ENCODE measurements around the gene NMB.
"Not testable (repeated sequence)": the region's sequence is repeated elsewhere in the genome, so short reads cannot be mapped to it uniquely, and the experiment has no call there.

Gene NMB

DNA sequence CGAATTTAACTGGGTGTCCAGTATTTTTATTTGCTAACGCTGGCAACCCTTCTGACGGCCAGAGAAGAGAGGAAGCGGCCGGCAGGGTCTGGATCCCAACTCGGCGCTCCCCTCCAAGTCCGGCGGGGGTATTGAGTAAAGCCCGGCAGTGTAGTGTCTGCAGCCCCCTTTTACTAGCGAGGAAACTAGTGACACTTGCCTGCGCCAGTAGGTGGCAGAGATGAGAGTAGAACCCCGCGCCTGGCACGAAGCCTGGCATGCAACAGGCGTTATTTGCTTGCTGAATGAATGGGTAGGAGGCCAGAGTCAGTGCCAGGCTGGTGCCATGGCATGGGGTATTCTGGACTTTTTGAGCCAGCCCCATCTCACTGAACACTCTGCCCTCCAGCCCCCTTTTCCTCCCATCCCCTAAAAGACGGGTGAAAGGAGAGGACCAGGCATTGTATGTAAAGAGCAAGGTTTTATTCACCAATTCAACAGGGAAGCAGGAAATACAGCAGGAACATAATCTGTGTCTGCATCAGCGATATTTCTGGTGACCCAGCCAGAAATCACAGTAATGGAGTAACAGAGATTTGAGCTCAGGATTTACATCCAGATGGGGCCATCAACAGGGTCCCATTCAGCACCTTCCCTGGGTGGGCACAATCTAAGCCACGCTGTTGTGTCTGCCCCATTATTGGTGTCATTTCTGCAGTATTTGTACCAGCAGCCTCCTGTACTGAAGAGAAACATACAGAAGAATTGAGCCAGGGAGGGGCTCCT, 3.1 kb downstream of the NMB start:
- peak; percentile 96 for DNase-seq

DNA sequence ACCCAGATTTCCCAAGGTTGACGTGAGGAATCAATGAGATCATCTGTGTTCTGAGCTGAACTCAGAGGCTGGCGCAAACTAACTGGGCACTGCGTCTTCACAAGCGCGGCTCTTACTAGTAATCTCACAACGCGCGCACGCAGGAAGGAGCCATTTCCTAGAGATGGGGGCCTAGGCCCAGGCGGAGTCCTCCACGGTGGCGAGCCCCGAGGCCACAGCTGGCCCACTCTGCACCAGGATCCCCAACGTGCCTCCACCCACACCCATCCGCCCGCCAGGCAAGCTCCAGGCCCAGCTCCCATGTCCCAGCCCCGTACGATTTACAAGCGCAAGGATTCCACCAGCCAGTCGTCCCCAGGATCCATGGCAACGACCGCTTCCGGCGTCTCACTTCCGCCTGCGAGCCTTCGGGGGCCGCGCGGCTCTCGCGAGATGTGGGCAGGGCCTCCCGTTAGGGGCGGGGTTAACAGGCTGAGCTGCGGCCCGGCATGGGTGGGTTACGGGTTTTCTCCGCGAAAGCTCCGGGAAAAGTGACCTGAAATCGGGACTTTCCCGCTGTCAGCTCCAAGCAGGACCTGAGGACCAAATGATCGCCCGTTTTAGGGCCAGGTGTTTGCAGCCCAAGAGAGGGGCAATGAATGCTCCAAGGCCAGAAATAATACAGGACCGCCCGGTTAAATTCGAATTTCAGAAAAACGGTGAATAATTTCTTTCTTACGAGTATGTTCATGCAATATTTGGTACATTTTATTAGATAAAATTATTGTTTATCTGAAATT, 3.9 kb downstream of the NMB start, which contains the start of gene WDR73:
WDR73 (minus strand) TSS at position 374 of the 779 bp plus-strand sequence; CDS start at position 365, 9 bp downstream.
- DNase-seq = peak; percentile 98

DNA sequence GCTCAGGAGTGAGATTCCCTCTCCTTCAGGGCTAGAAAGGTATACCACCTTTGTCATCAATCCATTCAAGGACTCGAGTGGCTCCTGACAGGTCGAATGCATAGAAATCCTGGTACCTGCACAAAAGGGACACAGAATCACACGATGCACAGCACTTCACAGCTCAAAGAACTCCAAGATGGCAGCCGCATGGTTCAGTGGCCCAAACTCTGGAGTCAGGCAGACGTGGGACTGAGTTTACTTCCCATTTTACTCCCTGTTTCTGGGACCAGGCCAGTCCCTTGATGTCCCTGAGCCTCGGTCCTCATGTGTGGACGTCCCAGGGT, 4.5 kb downstream of the NMB start:
- no peak for DNase-seq

DNA sequence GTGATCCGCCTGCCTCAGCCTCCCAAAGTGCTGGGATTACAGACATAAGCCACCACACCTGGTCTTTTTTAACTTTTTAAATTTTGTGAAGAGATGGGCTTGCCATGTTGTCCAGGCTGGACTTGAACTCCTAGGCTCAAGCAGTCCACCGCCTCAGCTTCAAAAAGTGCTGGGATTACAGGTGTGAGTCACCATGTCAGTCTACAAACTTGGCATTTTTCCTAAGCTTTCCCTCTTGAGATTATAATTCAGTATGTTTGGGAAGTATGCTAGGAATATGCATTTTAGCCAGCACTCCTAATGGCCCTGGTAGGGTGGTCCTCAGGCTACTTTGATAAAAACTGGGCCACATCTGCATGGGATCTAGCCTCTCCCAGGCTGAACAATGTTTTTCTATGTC, 8.3 kb downstream of the NMB start:
- DNase-seq = no peak

DNA sequence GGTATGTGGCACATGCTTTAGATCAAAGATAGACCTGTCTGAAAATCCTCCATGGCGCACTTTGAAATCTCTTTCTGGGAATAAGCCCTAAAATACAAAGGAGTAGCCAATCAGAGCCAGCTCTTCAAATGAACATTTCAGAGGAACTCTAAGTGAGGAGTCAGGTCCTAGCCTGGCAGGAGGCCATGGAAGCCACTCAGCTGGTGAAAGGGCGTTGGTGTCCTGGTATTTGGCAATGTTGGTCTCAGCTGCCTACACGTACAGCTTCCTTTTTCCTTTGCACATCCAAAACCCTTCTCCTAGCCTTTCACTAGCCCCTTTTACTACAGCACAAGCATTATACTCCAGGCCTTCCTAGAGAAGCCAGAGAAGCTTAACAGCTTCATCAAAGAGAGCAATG, 9.5 kb downstream of the NMB start:
- peak; percentile 37 for DNase-seq

DNA sequence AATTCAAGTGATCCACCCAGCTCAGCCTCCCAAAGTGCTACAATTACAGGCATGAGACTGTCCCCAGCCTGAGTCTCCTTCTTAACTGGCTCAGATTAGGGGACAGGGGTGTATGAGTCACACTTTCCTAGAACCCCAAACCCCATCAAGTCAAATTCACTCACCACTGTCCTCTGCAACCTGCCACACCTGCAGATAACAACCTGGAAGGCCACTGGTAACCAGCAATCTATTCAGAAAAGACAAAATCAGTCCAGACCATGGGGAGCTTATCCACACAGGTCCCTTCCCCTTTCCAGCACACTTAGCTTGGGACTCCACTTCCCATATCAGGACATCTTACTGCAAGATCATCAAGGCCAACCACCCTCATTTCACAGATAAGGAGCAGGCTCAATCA, 10.3 kb downstream of the NMB start:
- no peak for DNase-seq

DNA sequence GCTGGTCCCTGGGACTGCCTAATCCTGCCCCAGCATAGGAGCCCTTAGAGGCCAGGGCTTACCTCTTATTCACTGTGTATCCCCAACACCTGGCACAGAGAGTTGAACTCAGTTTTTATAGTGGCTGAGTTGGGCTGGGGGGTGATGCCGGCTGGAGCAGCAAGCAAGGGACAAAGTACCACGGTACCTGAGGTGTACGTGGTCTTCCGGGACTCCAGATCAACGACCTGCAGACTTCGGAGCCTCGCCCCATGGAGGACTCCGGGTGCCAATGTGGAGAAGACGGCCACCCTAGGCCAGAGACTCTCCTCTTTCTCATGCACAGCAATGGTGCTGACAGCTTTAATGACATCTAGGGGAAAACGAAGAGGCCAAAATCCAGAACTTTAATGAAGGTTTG, 12.0 kb downstream of the NMB start:
- no peak for DNase-seq

DNA sequence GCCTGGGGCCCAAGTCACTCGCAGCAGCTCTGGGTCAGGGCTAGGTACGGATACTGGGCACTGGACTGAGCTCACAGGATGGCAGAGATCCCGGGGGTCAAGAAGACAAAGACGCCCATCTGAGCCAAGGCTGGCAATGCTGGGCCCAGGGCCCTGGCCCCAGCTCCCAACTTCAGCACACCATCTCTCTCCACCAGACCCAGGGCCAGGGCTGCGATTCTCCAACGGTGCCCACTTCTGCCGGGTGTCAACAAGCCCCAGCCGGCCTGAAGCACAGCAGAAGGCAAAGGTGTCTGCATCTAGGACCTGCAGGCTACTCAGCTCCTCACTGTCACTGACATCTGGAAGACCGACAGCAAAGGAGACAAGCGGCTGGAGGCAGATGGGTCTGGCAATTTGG, 12.5 kb downstream of the NMB start:
- DNase-seq = no peak

DNA sequence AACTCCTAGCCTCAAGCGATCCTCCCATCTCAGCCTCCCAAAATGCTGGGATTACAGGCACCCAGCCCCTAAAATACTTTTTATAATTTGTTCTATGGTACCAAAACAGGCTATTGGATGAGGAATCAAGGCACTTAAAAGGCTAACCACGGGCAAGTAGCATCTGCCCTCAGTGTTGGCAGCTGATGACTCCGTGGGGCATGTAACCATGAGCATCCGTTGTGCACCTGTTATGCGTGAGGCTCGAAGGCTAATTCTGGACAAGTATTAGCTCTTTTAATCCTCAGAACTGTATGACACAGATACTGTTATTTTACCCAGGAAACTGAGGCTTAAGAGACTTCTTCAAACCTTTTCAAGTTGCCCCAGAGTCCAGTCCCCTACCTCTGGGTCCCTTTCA, 14.2 kb downstream of the NMB start:
- DNase-seq = no peak

DNA sequence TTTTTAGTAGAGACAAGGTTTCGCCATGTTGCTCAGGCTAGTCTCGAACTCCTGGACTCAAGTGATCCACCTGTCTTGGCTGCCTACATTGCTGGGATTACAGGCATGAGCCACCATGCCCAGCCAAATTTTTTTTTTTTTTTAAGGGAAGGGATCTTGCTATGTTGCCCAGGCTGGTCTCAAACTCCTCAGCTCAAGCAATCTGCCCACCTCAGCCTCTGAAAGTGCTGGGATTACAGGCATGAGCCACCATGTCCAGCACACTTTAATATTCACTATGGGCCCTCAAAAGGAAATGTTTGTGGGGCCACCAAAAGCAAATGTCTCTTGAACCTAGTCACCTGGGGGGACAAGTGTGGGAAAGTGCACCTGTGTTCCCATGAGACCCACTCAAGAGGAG, 15.4 kb downstream of the NMB start:
- not testable (repeated sequence) for DNase-seq

DNA sequence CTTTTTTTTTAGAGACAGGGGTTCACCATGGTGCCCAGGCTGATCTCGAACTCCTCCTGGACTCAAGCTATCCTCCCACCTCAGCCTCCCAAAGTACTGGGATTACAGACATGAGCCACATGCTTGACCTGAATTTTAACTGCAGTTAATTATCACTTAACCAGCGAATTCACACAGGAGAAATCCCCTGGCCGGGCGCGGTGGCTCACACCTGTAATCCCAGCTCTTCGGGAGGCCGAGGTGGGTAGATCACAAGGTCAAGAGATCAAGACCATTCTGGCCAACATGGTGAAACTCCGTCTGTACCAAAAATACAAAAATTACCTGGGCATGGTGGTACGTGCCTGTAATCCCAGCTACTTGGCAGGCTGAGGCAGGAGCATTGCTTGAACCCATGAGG, 16.1 kb downstream of the NMB start:
- DNase-seq = not testable (repeated sequence)

DNA sequence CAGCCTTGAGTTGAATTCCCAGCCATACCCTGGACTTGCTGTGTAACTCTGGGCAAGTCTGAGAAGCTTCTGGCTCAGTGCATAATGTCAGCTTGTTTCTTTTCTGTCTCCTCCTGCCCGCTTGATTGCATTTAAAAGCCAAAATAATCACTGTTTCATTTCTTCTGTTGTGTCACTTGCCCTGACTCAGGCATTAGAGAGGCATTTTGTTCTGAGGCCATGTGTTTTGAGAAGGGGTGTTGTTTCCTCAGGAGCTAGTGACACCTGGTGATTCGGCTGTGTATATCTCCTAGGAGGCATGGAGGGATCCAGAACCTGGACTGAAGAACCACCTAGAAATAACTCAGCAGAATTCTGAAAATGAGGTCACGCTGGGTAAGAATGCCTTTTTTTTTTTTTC, 19.9 kb downstream of the NMB start:
- DNase-seq = peak; percentile 58

DNA sequence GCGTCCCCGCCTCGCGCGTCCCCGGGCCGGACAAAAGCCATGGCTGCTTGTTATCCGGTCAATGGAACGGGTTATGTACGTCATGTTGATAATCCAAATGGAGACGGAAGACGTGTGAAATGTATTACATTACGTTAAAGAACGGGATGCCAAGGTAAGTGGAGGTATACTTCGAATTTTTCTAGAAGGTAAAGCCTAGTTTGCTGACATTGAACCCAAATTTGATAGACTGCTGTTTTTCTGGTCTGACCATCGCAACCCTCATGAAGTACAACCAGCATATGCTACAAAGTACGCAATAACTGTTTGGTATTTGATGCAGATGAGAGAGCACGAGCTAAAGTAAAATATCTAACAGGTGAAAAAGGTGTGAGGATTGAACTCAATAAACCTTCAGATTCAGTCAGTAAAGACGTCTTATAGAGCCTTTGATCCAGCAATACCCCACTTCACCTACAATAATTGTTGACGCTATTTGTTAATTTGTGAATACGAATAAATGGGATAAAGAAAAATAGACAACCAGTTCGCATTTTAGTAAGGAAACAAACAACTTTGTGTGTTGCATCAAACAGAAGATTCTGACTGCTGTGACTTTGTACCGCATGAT, 23.7 kb downstream of the NMB start:
- no peak for DNase-seq

DNA sequence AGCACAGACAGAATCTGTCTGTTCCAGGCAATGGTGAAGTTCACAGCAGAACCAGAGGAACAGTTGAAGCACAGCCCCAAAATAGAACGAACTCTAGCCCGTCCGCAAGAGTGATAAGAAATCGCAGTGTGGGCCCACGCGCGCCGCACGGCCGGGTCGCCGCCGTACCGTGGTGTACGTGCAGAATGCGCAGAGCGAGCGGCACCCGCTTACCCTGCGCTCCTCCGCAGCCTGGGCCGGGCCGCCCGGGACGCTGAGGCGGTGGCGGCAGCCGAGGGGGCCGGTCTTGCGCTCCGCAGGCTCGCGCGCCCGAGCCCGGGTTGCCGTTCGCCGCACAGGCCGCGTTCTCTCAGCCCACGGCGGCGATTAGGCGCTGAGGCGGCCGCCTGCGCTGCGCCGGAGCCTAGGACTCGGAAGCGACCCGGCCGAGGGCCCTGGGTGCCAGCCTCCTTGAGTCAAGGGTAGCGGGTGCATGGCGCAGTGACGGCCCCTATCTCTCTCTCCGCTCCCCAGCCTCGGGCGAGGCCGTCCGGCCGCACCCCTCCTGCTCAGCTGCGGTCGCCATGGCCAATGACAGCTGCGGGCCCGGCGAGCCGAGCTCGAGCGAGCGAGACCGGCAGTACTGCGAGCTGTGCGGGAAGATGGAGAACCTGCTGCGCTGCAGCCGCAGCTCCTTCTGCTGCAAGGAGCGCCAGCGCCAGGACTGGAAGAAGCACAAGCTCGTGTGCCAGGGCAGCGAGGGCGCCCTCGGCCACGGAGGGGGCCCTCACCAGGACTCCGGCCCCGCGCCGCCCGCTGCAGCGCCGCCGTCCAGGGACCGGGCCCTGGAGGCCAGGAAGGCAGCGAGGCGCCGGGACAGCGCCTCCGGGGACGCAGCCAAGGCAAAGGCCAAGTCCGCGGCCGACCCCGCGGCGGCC, 24.4 kb downstream of the NMB start:
- peak; percentile 90 for DNase-seq

DNA sequence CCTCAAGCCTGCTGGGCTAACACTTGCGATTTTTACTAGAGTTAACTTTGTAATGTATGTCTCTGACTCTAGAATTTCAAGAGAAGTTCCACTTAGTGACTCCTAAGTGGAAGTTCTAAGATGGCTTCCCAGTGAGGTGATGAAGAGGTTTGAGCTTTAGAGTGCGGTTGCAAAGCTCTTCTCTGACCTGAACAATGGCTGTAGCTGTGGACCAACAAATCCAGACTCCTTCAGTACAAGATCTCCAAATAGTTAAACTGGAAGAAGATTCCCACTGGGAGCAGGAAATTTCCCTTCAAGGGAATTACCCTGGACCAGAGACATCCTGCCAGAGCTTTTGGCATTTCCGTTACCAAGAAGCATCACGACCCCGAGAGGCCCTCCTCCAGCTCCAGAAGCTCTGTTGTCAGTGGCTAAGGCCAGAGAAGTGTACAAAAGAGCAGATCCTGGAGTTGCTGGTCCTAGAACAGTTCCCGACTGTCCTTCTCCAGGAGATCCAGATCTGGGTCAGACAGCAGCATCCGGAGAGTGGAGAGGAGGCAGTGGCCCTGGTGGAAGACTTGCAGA, 26.2 kb downstream of the NMB start:
- no peak for DNase-seq

DNA sequence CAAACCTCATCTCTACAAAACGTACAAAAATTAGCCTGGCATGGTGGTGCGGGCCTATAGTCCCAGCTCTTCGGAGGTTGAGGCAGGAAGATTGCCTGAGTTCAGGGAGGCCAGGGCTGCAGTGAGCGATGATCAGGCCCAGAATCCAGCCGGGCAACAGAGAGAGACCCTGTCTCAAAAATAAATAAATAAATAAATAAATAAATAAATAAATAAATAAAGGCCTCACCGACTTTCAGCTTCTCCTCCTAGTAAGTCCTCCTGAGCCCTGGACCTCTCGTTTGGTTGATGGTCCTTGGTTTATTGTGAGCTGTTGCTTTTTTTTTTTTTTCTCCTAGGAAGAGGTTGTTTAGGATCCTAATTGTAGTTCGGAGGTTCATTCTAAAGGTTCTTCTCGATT, 29.0 kb downstream of the NMB start:
- DNase-seq = no peak

DNA sequence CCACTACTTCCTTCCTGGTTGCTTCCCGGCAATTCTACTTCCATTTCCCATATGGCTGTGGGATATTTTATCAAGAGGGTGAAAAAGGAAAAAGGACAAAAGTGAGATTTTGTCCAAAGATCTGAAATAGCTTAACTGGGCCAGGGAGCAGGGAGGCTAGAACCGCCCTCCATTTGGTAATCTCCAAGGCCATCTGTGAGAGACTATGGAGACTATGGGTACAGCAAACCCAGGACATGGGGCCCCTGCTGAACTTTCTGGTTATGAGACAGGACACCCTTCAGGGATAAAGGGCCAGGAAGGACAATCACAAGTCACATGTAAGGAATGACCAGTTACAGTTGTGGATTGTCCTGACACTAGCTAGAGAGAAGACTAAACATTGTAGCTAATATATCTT, 32.9 kb downstream of the NMB start:
- DNase-seq = peak; percentile 29

DNA sequence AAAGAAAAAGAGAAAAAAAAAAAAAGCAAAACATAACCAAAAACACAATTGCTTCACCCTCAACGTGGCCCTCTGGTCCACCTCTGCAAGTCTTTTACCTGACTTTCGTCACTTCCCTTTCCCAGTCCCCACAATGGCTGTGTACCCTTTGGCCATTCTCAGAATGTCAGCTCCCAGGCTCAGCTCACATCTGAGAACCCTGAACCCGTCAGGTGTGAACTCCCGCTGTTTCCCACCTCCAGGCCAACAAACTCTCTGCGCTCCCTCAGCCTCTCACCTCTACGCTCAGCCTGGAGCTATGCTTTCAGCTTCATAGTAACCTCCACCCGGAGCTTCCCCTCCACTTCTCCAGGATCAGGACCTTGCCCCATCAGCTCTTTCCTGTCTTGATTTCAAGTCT, 33.6 kb downstream of the NMB start:
- no peak for DNase-seq

DNA sequence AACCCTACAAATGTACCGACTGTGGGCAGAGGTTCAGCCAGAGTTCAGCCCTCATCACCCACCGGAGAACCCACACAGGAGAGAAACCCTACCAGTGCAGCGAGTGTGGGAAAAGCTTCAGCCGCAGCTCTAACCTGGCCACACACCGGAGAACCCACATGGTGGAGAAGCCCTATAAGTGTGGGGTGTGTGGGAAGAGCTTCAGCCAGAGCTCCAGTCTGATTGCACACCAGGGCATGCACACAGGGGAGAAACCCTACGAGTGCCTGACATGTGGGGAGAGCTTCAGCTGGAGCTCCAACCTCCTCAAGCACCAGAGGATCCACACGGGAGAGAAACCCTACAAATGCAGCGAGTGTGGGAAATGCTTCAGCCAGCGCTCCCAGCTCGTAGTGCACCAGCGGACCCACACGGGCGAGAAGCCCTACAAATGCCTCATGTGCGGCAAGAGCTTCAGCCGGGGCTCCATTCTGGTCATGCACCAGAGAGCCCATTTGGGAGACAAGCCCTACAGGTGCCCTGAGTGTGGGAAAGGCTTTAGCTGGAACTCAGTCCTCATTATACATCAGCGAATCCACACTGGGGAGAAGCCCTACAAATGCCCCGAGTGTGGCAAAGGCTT, 36.5 kb downstream of the NMB start:
- no peak for DNase-seq

DNA sequence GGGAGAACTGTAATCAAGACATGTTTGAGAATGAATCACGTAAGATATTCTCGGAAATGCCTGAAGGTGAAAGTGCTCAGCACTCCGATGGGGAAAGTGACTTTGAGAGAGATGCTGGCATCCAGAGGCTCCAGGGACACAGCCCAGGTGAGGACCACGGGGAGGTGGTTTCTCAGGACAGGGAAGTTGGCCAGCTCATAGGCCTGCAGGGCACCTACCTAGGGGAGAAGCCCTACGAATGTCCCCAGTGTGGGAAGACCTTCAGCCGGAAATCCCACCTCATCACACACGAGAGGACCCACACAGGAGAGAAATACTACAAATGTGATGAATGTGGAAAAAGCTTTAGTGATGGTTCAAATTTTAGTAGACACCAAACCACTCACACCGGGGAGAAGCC, 37.4 kb downstream of the NMB start:
- DNase-seq = no peak

DNA sequence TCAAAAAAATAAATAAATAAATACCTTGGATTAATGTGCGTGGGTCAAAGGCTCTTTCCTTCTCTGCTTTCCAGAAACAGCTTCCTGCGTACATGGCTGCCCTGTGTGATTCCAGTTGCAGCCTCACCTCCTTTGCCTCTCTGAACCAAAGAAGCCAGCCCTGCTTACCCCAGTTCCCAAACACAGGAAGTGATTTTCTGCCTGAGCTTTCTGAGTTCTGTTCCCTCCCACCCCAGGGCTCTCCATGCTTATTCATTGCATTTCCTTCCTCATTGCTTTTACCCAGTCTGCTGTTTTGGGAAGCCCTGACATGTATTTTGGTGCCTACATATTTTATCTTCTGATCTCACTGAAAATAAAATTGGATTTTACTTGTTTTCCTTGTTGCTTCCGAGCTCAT, 41.8 kb downstream of the NMB start:
- peak; percentile 47 for DNase-seq

DNA sequence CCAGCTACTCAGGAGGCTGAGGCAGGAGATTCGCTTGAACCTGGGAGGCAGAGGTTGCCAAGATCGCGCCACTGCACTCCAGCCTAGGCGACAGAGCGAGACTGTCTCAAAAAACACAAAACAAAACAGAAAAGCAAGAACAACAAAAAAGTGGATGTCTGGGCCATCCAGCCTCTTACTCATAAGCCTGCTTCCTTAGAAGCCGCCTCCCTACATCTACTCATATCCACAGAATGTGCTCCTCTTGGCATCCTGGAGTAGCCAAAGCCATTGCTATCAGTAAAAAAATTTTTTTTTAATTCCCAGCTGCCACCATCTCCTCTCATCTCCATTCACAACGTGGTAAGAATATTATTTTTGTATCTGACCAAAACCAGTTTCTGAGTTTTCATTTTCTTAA, 46.4 kb downstream of the NMB start:
- DNase-seq = no peak

All from hematopoietic multipotent progenitor cell treated with erythropoietin and hydrocortisone succinate and interleukin-3 and kit ligand, for 4 days (in vitro differentiated cells).